IPS-NIHi11 (cell line): Measurements from ENCODE around the gene PRKD3.

Experiments
- DNase-seq: peaks from one replicate; pipeline ENCODE4 v3.0.0; 2012; ENCODE audit warnings: mixed read lengths, low spot score

PRKD3 gene

GRCh38 chr2:37343537-37344434, 19.2 kb upstream of the PRKD3 start:
- DNase-seq, result peak; percentile 47

GRCh38 chr2:37342591-37343220, 18.1 kb upstream of the PRKD3 start:
- no peak for DNase-seq

GRCh38 chr2:37340637-37341036, 16.0 kb upstream of the PRKD3 start:
- no peak for DNase-seq

- DNase-seq, result no peak
Observed at GRCh38 chr2:37338933-37339332, 14.3 kb upstream of the PRKD3 start.

- no peak for DNase-seq
Observed at GRCh38 chr2:37337620-37338280, 13.1 kb upstream of the PRKD3 start.

GRCh38 chr2:37335604-37336003, 11.0 kb upstream of the PRKD3 start:
- DNase-seq, result no peak

GRCh38 chr2:37333256-37333655, 8.6 kb upstream of the PRKD3 start:
- no peak for DNase-seq

GRCh38 chr2:37332560-37332959, 7.9 kb upstream of the PRKD3 start:
- DNase-seq, result no peak

GRCh38 chr2:37330681-37331080, 6.0 kb upstream of the PRKD3 start:
- no peak for DNase-seq

GRCh38 chr2:37326866-37327634, 2.4 kb upstream of the PRKD3 start:
- DNase-seq, result no peak

- DNase-seq, result no peak
Observed at GRCh38 chr2:37326285-37326684, 1.7 kb upstream of the PRKD3 start.

GRCh38 chr2:37325625-37326071, 1.0 kb upstream of the PRKD3 start:
- no peak for DNase-seq

GRCh38 chr2:37324536-37324785, 172 bp downstream of the PRKD3 start:
- DNase-seq, result no peak

GRCh38 chr2:37323781-37324535, 675 bp downstream of the PRKD3 start:
- peak; percentile 67 for DNase-seq

GRCh38 chr2:37323176-37323780, 1.4 kb downstream of the PRKD3 start:
- no peak for DNase-seq

GRCh38 chr2:37322368-37322767, 2.3 kb downstream of the PRKD3 start:
- DNase-seq, result no peak

GRCh38 chr2:37321029-37321682, 3.5 kb downstream of the PRKD3 start:
- no peak for DNase-seq

GRCh38 chr2:37319754-37320609, 4.7 kb downstream of the PRKD3 start:
- DNase-seq, result no peak

- no peak for DNase-seq
Observed at GRCh38 chr2:37318401-37318800, 6.2 kb downstream of the PRKD3 start.

- DNase-seq, result no peak
Observed at GRCh38 chr2:37317746-37318145, 6.9 kb downstream of the PRKD3 start.
